HG03097 (cell line): ENCODE measurements around the gene FAM170A.

Experiments used
- ATAC-seq: cut with Tn5 transposase; IDR thresholded peaks from one replicate; pipeline ENCODE4 v1.9.1; 2021; ENCODE audit not compliant: unreplicated experiment, low FRiP score

FAM170A gene, protein sequence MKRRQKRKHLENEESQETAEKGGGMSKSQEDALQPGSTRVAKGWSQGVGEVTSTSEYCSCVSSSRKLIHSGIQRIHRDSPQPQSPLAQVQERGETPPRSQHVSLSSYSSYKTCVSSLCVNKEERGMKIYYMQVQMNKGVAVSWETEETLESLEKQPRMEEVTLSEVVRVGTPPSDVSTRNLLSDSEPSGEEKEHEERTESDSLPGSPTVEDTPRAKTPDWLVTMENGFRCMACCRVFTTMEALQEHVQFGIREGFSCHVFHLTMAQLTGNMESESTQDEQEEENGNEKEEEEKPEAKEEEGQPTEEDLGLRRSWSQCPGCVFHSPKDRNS

DNA sequence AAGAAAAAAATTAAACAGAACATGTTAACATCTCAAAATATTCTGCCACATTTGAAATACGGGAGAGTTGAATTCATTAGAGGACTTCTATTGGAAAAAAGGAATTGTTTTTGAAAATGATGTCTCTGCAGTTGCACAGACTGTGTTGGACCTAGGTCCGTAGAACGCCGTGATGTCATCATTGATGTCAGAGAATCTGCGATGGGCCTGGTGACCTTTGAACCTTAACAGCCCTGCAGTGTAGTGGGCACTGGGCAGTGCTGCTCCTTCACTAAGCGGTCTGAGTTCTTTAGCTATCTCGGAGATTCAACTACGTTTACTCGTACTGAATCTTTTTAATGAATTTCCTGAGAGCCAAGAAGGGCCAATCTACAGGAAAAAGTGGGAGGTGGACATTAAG lies at the start of gene FAM170A:
FAM170A (plus strand) TSS at position 220 of the 400 bp plus-strand sequence. CDS start 211 bp downstream, outside the sequence.
- no peak for ATAC-seq

DNA sequence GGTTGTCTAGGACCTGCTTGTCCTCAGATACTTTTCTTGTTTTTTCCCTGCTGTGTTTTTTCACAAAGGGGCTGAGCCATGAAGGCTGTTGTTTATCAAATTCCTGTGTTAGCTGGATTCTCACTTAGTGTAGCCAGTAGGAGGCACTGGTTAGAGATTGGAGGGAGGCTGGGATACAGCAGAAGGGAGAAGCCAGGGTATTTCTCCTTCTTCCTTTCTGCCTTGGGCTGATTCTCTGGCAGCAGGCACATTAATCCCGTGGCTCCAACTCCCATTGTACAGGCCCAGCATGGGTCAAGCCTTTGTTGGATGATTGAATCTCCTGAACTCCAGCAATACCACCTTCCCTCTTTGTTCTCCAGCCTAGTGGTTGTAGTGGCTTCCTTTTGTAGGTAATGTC lies 46.4 kb upstream of the FAM170A start:
- no peak for ATAC-seq

DNA sequence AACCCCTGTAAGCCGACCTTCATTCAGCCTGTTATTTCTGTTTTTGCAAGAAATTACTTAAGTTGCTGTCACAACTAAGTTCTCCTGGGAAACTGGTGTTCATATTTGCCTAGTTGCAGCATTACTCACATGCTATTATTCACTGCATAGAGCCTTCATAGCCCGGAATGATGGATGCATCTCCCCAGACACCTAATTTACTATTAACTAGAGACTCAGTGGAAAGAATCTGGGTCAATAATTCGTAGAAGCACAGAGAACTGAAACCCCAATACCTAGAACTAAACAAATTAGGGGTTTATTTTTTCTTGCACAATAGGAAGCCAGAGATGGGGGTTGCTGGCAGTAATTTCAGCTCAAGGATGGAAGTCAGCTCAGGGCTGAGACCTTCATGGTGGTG lies 45.7 kb upstream of the FAM170A start:
- ATAC-seq, result peak; percentile 91

DNA sequence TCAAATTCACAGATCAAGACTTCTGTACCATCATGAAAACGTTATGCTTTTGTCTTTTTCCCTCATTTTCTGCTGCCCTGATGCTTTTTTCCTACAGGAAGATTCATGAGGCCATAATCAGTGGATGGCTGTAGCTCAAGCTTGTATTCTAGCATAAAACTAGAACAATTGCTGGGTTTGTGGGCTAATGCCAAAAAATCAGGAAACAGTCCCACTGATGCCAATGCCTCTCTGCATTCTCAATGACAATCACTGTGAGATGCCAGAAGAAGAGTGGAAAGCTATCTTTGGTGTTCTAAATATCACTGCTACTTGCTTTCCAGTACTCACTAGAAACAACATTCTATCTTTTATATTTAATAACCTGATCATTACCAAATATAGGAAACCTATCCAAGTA lies 33.3 kb upstream of the FAM170A start:
- no peak for ATAC-seq

DNA sequence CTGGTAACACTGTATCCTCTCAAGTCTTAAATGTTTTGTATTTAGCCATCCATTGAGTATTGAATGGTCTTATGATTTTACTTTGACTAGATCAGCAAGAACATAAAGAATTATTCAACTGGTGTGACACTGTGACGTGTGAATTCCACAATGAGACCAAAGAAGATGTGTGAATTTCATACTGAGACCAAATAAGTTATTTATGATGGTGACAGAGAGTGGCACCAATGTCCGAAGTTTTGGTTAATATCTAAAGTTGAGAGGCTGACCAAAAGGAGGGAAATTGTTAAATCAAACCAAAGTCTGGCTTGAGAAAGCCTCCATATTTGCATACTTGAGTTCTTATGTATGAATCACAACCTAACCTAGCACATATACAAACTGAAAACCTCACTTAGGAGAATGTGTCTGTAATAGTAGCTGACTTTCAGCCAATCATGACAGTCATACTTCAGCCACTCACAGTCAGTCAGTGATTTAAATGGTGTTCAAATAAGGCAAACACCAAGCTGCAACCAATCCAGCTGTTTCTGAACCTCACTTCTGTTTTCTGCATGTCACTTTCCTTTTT lies 31.5 kb upstream of the FAM170A start:
- no peak for ATAC-seq

DNA sequence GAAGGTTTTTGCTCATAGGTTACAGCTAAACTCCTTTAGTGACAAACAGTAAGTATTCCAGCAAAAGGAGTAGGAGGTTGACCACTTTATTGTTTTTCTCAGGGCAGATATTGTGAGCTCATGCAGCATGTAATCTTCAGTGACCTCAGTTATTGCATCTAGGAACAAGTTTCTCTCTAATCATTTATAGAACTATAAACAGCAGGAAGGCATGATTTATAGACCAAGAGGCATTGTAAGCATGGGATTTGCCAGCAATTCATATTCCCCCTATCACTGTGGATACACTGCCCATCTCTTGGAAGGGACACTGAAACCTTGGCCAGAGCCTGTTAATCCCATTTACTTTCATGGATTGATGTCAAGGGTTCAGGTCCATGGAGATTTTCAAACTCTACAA lies 15.4 kb upstream of the FAM170A start:
- no peak for ATAC-seq

DNA sequence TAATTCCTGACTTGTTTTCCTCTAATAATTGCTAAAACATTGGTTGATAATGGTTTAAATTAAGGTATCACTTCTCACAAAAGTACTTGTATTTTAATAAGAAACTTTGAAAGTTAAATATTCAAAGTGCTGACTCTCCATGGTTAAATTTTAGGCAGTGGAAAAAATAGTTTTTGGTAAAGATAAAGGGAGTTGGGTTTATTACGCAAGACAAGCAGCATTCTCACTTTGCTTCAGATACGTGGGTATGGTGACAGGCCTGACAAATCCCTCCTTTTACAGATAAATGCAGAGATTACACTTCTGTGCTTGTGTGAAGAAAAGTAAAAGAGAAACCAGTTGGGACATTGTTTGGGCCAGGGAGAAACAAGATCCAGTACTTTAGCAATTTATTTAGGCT lies 14.5 kb upstream of the FAM170A start:
- no peak for ATAC-seq

DNA sequence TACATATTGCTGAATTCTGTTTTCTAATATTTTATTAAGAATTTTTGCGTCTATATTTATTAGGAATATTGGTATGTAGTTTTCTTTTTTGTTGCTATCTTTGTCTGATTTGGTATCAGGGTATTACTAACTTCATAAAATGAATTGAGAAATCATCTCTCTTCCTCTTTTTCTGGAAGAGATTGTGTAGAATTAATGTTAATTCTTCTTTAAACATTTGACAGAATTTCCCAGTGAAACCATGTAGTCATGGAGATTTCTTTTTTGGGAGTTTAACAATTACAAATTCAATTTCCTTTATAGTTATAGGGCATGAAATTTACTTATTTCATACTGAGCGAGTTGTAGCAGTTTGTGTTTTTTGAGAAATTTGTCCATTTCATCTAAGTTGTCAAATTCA lies 3.3 kb upstream of the FAM170A start:
- ATAC-seq, result no peak

DNA sequence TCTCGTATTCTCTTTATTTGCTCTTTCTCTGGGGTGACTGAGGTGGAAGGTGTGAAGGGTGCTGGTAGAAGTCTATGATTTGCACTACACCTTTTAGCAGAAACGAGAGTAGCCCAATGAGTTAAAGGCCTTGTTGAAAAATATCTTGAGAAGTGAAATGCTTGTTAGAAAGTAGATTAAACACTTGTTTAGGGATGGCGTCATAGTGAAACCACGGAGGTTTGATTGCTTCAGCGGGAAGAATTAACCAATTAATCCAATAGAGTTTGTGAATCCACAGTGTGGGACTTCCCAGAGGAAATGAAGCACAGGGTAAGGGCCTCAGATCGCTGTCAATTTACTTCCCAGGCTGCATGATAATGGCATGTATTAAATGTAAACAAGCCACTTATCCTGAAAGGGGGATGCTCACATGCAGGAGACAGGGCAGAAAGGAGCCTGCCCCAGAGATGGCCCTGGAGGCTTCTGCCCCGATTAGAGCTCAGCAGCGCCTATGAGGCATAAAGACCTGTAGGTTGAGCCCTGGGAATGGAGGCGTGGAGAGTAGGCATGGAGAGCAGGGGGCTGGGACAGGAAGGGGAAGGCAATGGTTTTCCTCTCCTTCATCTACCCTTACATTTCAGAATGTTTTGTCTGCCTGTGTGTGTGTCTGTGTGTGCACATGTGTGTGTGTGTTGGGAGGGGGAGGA lies 1.5 kb downstream of the FAM170A start:
- ATAC-seq, result no peak

DNA sequence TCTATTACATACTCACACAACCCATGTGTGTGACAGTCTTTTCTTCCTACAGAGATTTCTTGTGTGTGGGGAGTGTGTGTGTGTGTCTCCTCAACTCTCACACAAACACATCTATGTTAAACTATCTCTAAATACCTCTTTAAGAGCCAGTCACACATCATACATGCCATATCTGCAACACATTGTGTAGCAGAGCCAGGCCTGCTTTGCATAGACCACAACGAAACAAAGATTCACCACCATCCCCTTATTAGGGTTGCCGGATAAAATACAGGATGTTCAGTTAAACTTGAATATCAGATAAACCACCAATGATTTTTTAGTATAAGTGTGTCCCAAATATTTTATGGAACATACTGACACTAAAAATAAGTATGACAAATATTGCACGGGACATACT lies 2.3 kb downstream of the FAM170A start:
- no peak for ATAC-seq

DNA sequence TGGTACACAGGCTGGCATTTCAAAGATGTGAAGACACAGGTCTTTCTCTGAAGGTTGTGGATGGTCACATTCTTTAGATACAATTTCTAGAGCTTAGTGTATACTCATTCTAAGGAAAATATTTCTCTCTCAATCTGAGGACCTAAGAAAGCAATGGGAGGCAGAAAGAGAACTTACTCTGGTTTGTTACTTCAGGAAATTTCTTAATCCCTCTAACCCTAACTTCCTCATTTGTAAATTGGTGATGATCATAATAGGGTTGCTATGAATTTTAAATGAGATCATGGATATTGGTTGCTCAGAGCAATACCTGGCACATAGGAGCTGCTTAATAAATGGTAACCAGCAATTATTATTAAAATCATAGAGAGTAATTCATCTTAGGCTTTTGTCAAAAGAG lies 22.1 kb downstream of the FAM170A start:
- ATAC-seq, result no peak

DNA sequence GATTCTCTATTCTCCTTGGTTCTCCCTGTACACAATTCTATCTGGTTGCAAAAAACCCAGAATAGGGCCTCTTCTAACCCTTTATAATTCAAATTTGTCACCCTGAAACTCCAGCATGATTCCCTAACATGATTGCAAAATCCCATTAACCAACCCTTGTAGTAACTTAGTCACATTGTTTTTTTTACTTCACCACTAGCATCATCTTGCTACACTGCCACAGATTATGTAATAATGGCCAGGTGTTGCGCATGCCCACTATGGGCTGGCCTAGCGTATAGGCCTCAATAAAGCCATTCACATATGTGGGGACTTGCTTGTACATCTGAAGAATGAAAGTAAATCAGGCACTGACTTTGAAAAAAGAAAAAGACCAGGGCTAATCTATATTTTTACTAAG lies 25.7 kb downstream of the FAM170A start:
- ATAC-seq, result no peak

DNA sequence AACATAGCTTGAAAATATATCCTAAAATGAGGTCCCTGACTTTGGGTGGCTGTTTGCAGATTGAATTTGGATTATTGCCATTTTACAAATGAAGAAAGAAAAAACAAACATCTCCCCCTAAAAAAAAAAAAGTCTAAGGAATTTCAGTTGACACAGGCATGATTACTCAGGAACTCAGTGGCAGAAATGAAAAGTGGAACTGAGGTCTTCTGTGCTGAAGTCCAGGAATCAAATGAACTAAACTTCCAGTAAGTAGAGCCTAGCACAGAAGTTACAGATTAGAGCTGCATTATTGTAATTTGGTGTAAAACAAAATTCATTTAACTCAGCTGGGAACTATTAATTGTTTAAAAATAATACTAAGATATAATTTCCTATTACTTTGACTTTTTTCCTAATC lies 26.7 kb downstream of the FAM170A start:
- ATAC-seq, result no peak

DNA sequence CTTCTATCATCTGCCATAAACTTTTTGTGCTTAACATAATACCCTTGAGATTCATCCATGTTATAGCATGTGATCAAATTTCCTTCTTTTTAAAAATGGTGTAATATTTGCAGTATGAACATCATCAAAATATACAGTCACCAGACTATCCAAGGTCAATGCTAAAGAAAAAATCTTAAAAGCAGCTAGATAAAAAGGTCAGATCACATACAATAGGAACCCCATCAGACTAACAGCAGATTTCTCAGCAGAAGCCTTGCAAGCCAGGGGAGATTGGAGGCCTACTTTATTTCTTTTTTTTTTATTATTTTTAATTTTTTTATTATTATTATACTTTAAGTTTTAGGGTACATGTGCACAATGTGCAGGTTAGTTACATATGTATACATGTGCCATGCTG lies 37.2 kb downstream of the FAM170A start:
- ATAC-seq, result no peak

DNA sequence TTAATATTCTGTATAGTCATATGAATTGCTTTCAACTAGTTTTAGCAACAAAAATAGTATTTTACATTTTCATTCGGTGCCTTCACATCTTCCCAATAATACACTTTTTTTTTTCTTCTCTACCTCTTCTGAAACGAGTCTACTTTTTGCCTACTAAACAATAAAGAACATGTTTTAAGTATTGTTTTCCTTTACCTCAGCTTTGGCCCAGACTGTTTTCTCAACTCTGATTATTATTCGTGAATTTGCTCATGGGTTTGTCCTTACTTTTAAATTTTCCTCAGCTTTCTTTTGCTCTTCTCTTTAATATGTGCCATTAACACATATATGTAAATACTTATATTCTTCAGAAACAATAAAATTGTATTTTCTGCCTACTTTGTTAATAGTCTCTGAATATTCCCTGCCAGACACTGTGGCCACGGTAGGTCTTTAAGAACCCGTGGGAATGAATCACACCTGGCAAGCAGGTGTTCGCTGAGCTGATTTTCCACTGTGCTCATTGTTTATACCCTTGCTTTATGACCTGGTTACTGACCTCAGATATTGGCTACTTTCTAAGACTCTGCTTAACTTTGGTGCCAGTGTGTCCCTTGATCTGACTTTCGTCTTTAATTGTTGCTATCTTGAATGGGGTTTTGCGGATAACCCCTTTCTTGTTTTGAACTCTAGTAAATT lies 49.1 kb downstream of the FAM170A start:
- no peak for ATAC-seq

DNA sequence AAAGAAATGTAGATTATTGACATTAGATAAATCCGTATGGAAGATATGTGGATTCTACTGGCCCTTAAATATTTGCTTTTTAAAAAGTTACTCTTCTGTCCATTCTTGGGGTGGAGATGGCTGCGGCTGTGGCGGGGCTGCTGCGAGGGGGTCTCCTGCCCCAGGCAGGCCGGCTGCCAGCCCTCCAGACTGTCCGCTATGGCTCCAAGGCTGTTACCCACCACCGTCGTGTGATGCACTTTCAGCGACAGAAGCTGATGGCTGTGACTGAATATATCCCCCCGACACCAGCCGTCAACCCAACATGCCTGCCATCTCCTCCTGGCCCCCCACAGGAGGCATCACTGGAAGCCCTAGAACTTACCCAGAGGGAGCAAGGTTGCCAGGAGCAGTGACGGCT lies 50.7 kb downstream of the FAM170A start:
- no peak for ATAC-seq

DNA sequence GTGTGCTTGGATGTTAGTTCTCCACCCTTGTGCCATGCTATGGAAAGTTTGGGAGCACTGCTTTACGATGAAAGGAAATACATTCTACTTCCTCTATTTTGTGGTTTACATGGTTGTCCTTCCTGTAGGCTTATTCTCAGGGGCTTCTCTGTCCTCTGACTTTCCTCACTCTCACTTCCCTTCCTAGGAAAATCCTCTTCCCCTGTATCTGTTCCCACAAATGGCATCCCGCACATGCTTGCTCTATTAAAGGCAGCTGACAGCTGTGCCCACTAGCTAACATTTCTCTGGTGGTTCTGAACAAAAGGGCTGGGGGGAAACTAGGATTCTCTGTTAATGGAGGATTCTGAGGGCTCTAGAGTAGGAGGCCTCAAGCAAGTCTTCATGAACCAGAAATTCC lies 52.4 kb downstream of the FAM170A start:
- ATAC-seq, result no peak

DNA sequence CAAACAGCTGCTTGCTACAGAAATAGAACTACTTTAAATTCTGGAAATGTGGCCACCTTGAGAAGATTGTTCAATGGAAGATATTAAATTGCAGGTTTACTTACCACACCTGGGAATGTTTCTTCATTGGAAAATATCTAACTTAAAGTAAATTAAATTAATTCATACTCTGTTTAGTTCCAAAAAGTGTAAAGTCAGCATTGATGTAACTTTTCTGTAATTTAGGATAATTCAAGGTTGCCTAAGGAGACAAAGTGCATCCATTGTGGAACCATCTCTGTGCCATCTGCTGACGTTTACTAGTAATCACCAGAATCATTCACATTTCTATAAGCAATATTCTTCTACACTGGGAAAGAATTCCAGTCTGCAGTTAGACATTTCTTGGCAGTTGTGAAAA lies 53.0 kb downstream of the FAM170A start:
- no peak for ATAC-seq
